Mammary epithelial cell (primary cell): ENCODE measurements around the gene SNX14.

Experiments
- EZH2 ChIP-seq: IDR thresholded peaks from 2 replicates; pipeline ENCODE4 v1.6.1; 2012; ENCODE audit warnings: low read length, inconsistent platforms, borderline replicate concordance
- TF ChIP-seq, protein P1 (sequence below), 2 donors: IDR thresholded peaks in 1 of 2; conservative IDR thresholded peaks in 1 of 2; 2 replicates each; pipeline ENCODE4 v1.5.1; 2011 to 2012; ENCODE audit warnings: inconsistent platforms in 2 of 2, low read length in 2 of 2, mild to moderate bottlenecking in 2 of 2, control low read depth in 1 of 2, low read depth in 1 of 2; ENCODE audit not compliant: insufficient read depth in 1 of 2; ENCODE audit errors: extremely low read depth in 1 of 2

GRCh38 chr6:85494547-85495536 lies 98.8 kb downstream of the SNX14 start:
- TF ChIP-seq, protein P1, sequence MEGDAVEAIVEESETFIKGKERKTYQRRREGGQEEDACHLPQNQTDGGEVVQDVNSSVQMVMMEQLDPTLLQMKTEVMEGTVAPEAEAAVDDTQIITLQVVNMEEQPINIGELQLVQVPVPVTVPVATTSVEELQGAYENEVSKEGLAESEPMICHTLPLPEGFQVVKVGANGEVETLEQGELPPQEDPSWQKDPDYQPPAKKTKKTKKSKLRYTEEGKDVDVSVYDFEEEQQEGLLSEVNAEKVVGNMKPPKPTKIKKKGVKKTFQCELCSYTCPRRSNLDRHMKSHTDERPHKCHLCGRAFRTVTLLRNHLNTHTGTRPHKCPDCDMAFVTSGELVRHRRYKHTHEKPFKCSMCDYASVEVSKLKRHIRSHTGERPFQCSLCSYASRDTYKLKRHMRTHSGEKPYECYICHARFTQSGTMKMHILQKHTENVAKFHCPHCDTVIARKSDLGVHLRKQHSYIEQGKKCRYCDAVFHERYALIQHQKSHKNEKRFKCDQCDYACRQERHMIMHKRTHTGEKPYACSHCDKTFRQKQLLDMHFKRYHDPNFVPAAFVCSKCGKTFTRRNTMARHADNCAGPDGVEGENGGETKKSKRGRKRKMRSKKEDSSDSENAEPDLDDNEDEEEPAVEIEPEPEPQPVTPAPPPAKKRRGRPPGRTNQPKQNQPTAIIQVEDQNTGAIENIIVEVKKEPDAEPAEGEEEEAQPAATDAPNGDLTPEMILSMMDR (conservative IDR thresholded peaks at IDR 0.05 in 1 of 2, IDR thresholded peaks at IDR 0.05 in 1 of 2; ENCODE audit: extremely low read depth in 1 of 2, insufficient read depth in 1 of 2, low read depth in 1 of 2, low read length in 2 of 2), result no peak
- TF ChIP-seq EZH2, result no peak
